ENCODE data around the gene ENGASE. TPM values are rescaled to one million over a fixed set of nuclear protein-coding genes. Genes with fewer than 3 reads are reported as not detected.

The ENGASE gene
- total and polyA plus RNA-seq, 2 donors (not counting 1 experiment from before 2014, with no cell fraction given), result 92.1 to 122 TPM

GRCh38 chr17:79046916-79047280 is 27.7 kb upstream of the ENGASE start:
- H3K4me1 ChIP-seq (ENCODE audit: control insufficient read depth in 2 of 2, insufficient read depth in 2 of 2, low read length in 2 of 2), result no peaks in the 10 kb centered on the region
- Mint-ChIP-seq H3K27ac (no peak overlapping the region), H3K27me3 (peaks cover 33% of the 10 kb centered on the region), H3K9me3 (ENCODE audit: insufficient read depth) (no peaks in the 10 kb centered on the region), H3K4me3 (no peak overlapping the region), H3K4me1 (peaks cover 1% of the 10 kb centered on the region)
- H3K9me3 ChIP-seq (ENCODE audit: control extremely low read depth in 1 of 3, control insufficient read depth in 2 of 3, insufficient read depth in 1 of 3, low read length in 2 of 3), result peaks cover 0 to 6% (median 0%) of the 10 kb centered on the region in 3 donors
- no peak for DNase-seq
- no peak overlapping the region for H3K27ac ChIP-seq (ENCODE audit: low read length in 2 of 2)
- no peaks in the 10 kb centered on the region for H3K79me2 ChIP-seq (ENCODE audit: control insufficient read depth, insufficient read depth, low read length)
- no peaks in the 10 kb centered on the region for H4K20me1 ChIP-seq (ENCODE audit: control insufficient read depth, insufficient read depth, low read length, poor library complexity, severe bottlenecking)
- intact Hi-C loops (cut with micrococcal nuclease), result loop anchor here (1.0 to 10.0 kb wide), 3 partner anchors 35 to 344 kb away; no protein-coding TSS in a partner anchor
- H2AFZ ChIP-seq (ENCODE audit: insufficient read depth, low read depth, low read length, poor library complexity, severe bottlenecking), result no peak overlapping the region
- H3K9ac ChIP-seq (ENCODE audit: low read length), result no peak overlapping the region
- no peak overlapping the region for H3K4me2 ChIP-seq (replicated peaks; ENCODE audit: low read depth, low read length, poor library complexity, severe bottlenecking)
- no peak overlapping the region for H3K4me3 ChIP-seq (ENCODE audit: control extremely low read depth in 1 of 5, extremely low read depth in 1 of 5, insufficient read depth in 1 of 5, low read depth in 2 of 5, low read length in 4 of 5)
- ChIA-PET CTCF (no interaction called here), POLR2A (no interaction called here)
- TF ChIP-seq EZH2 (IDR thresholded peaks at IDR 0.05; ENCODE audit: borderline replicate concordance, insufficient read depth, low read depth, low read length, poor library complexity, severe bottlenecking), result no peak
- TF ChIP-seq, protein P1, sequence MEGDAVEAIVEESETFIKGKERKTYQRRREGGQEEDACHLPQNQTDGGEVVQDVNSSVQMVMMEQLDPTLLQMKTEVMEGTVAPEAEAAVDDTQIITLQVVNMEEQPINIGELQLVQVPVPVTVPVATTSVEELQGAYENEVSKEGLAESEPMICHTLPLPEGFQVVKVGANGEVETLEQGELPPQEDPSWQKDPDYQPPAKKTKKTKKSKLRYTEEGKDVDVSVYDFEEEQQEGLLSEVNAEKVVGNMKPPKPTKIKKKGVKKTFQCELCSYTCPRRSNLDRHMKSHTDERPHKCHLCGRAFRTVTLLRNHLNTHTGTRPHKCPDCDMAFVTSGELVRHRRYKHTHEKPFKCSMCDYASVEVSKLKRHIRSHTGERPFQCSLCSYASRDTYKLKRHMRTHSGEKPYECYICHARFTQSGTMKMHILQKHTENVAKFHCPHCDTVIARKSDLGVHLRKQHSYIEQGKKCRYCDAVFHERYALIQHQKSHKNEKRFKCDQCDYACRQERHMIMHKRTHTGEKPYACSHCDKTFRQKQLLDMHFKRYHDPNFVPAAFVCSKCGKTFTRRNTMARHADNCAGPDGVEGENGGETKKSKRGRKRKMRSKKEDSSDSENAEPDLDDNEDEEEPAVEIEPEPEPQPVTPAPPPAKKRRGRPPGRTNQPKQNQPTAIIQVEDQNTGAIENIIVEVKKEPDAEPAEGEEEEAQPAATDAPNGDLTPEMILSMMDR (IDR thresholded peaks at IDR 0.05), result no peak
- ATAC-seq (ENCODE audit: low read depth), result no peak
- WGBS (ENCODE audit: insufficient coverage), result 98% methylated on average over 15 of the region's 15 CpGs
- H3K27me3 ChIP-seq (replicated peaks in 1 of 4; ENCODE audit: control extremely low read depth in 1 of 4, control insufficient read depth in 3 of 4, insufficient read depth in 4 of 4, low read length in 3 of 4), result peaks cover 0 to 19% (median 0%) of the 10 kb centered on the region in 4 experiments
- H3K36me3 ChIP-seq (replicated peaks in 1 of 2; ENCODE audit: control extremely low read depth in 1 of 2, control insufficient read depth in 1 of 2, extremely low read depth in 1 of 2, insufficient read depth in 2 of 2, low read length in 1 of 2), result no peaks in the 10 kb centered on the region

GRCh38 chr17:79047291-79047920 is 27.2 kb upstream of the ENGASE start:
- Histone ChIP-seq H3K79me2 (ENCODE audit: control insufficient read depth, insufficient read depth, low read length) (no peaks in the 10 kb centered on the region), H2AFZ (ENCODE audit: insufficient read depth, low read depth, low read length, poor library complexity, severe bottlenecking) (no peak overlapping the region), H3K4me2 (replicated peaks; ENCODE audit: low read depth, low read length, poor library complexity, severe bottlenecking) (no peak overlapping the region), H3K9ac (ENCODE audit: low read length) (no peak overlapping the region), H3K36me3 (replicated peaks in 1 of 2; ENCODE audit: control extremely low read depth in 1 of 2, control insufficient read depth in 1 of 2, extremely low read depth in 1 of 2, insufficient read depth in 2 of 2, low read length in 1 of 2) (no peaks in the 10 kb centered on the region), H3K9me3 (ENCODE audit: control extremely low read depth in 1 of 3, control insufficient read depth in 2 of 3, insufficient read depth in 1 of 3, low read length in 2 of 3) (peaks cover 0 to 6% (median 0%) of the 10 kb centered on the region in 3 donors), H3K4me1 (ENCODE audit: control insufficient read depth in 2 of 2, insufficient read depth in 2 of 2, low read length in 2 of 2) (no peaks in the 10 kb centered on the region), H3K4me3 (ENCODE audit: control extremely low read depth in 1 of 5, extremely low read depth in 1 of 5, insufficient read depth in 1 of 5, low read depth in 2 of 5, low read length in 4 of 5) (no peak overlapping the region), H3K27me3 (replicated peaks in 1 of 4; ENCODE audit: control extremely low read depth in 1 of 4, control insufficient read depth in 3 of 4, insufficient read depth in 4 of 4, low read length in 3 of 4) (peaks cover 0 to 19% (median 0%) of the 10 kb centered on the region in 4 experiments), H4K20me1 (ENCODE audit: control insufficient read depth, insufficient read depth, low read length, poor library complexity, severe bottlenecking) (no peaks in the 10 kb centered on the region), H3K27ac (ENCODE audit: low read length in 2 of 2) (no peak overlapping the region)
- TF ChIP-seq, protein P1 (IDR thresholded peaks at IDR 0.05), result no peak
- TF ChIP-seq EZH2 (IDR thresholded peaks at IDR 0.05; ENCODE audit: borderline replicate concordance, insufficient read depth, low read depth, low read length, poor library complexity, severe bottlenecking), result no peak
- ChIA-PET POLR2A (no interaction called here), CTCF (no interaction called here)
- H3K9me3 Mint-ChIP-seq (ENCODE audit: insufficient read depth), result no peaks in the 10 kb centered on the region
- ATAC-seq (ENCODE audit: low read depth) (no peak), DNase-seq (no peak)
- H3K4me3 Mint-ChIP-seq, result no peak overlapping the region
- H3K27ac Mint-ChIP-seq, result no peak overlapping the region
- WGBS (ENCODE audit: insufficient coverage), result 95% methylated on average over 30 of the region's 30 CpGs
- H3K4me1 Mint-ChIP-seq, result peaks cover 1% of the 10 kb centered on the region
- intact Hi-C loops (cut with micrococcal nuclease), result loop anchor here (5.0 to 10.0 kb wide), 2 partner anchors 35 to 53 kb away; no protein-coding TSS in a partner anchor
- peaks cover 38% of the 10 kb centered on the region for H3K27me3 Mint-ChIP-seq
